Activated T-helper 1 cell treated with anti-CD3 and anti-CD28 coated beads, Interleukin-2, amount 50 U/mL, for 16 hours (primary cell): Measurements from ENCODE around the gene C15orf39.
"Not testable (repeated sequence)": the region's sequence is repeated elsewhere in the genome, so short reads cannot be mapped to it uniquely, and the experiment has no call there.

ENCODE experiments used
- DNase-seq, 2 donors: peaks; one replicate each; pipeline ENCODE4 v3.0.0-alpha.2; 2020; ENCODE audit warnings: low read depth in 1 of 2, low spot score in 1 of 2

Gene C15orf39

DNA sequence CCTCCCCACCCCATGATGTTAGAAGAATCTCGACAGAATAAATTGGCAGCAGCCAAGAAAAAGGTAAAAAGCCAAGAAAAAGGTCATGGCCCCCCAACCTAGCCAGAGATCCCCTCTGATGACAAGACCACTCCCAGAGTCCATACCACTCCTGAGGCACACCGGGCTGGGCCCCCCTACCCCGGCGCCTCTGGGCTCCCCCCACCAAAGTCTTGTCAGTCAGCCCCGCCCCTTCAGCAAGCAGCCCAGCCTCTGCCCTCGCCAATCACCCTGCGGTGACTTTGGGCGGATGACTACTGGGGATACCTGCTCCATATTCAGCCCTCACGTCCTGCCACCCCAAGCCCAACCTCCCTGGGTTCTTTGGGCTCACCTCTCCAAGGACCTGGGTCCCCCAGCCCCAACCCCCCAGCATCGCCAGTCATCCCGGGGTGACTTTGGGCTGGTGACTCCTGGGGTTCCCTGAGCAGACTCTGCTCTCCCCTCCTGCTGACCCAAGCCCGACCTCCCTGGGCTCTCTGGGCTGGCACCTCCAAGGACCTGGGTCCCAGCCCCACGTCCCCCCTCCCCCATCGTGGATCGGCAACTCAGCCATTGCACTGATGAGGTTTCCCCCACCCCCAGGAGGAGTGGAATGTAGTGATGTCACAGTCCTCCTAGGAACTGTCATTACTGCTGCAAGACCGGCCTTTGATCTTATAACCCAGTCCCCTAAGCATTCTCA lies 57.1 kb downstream of the C15orf39 start:
- not testable (repeated sequence) for DNase-seq

DNA sequence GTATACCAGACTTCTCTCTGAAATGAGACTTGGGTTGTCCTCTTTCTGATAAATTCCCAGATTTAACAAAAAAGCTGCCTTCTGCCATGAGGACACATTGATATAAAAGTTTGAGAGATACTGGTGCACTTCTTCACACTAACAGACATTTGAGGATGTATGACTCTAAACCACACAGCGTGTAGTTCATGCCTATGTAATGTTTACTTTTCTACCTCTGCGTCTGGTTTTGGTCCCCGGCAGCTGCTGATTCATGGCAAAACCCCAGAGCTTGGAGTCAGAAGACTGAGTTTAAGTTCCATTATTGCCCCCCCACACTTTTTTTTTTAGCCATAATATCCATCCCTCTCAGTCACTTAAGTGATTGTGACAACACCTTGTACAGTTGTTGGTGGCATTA lies 58.2 kb downstream of the C15orf39 start:
- not testable (repeated sequence) for DNase-seq
